Measurements from ENCODE around the gene SORCS2. TPM values are rescaled to one million over a fixed set of nuclear protein-coding genes. Genes with fewer than 3 reads are reported as not detected.

Gene SORCS2
- total RNA-seq, 1 donor, result 0.27 TPM

GRCh38 chr4:7432531-7433375 lies 240.4 kb downstream of the SORCS2 start:
- no peak for DNase-seq (ENCODE audit: low read depth)

GRCh38 chr4:7433376-7434140 lies 241.2 kb downstream of the SORCS2 start:
- no peak for TF ChIP-seq CTCF (IDR thresholded peaks at IDR 0.05; ENCODE audit: insufficient read depth, low read length)
- no peak overlapping the region for H3K4me3 ChIP-seq (ENCODE audit: low read depth, low read length)
- DNase-seq (ENCODE audit: low read depth), result no peak

More at GRCh38 chr4:7432531-7433375, 240.4 kb downstream of the SORCS2 start:
- H3K4me3 ChIP-seq (ENCODE audit: low read depth, low read length), result no peak overlapping the region
- no peak for TF ChIP-seq CTCF (IDR thresholded peaks at IDR 0.05; ENCODE audit: insufficient read depth, low read length)

- no peak for TF ChIP-seq CTCF (IDR thresholded peaks at IDR 0.05; ENCODE audit: insufficient read depth, low read length)
- no peak overlapping the region for H3K4me3 ChIP-seq (ENCODE audit: low read depth, low read length)
- DNase-seq (ENCODE audit: low read depth), result no peak
These were observed 241.9 kb downstream of the SORCS2 start for GRCh38 chr4:7434141-7434765.

GRCh38 chr4:7434766-7435150 lies 242.4 kb downstream of the SORCS2 start, which contains the start of gene PSAPL1:
Gene PSAPL1 (minus strand): TSS chr4:7434930. CDS start chr4:7434879, 51 bp downstream.
- H3K4me3 ChIP-seq (ENCODE audit: low read depth, low read length), result no peak within 1 kb of the TSS
- peak; percentile 3 for DNase-seq (ENCODE audit: low read depth)
- TF ChIP-seq CTCF (IDR thresholded peaks at IDR 0.05; ENCODE audit: insufficient read depth, low read length), result no peak

GRCh38 chr4:7435471-7436061 lies 243.2 kb downstream of the SORCS2 start:
- TF ChIP-seq CTCF (IDR thresholded peaks at IDR 0.05; ENCODE audit: insufficient read depth, low read length), result no peak
- DNase-seq (ENCODE audit: low read depth), result no peak
- H3K4me3 ChIP-seq (ENCODE audit: low read depth, low read length), result no peak overlapping the region

GRCh38 chr4:7436256-7436655 lies 243.9 kb downstream of the SORCS2 start:
- no peak overlapping the region for H3K4me3 ChIP-seq (ENCODE audit: low read depth, low read length)
- no peak for TF ChIP-seq CTCF (IDR thresholded peaks at IDR 0.05; ENCODE audit: insufficient read depth, low read length)
- no peak for DNase-seq (ENCODE audit: low read depth)
